Transverse colon (tissue), 4 donors: Measurements from ENCODE around the gene ZNF653.

Experiments
- POLR2AphosphoS5 ChIP-seq, 3 donors: sonication (generic); formaldehyde crosslinking; IDR thresholded peaks; one replicate each; pipeline ENCODE4 v1.6.1; 2016; ENCODE audit warnings: antibody characterized with exemption in 3 of 3
- TF ChIP-seq, protein P1 (sequence below), 5 experiments: fragments of 200-600 bp in 3 of 5; fragments of 450-650 bp in 2 of 5; sonication (generic) in 3 of 5; IDR thresholded peaks; 1 replicate in 2 of 5; 2 replicates in 3 of 5; pipeline ENCODE4 v1.5.1; 2016 to 2017; ENCODE audit warnings: antibody characterized with exemption in 5 of 5, inconsistent platforms in 3 of 5, mild to moderate bottlenecking in 2 of 5, moderate library complexity in 1 of 5

DNA sequence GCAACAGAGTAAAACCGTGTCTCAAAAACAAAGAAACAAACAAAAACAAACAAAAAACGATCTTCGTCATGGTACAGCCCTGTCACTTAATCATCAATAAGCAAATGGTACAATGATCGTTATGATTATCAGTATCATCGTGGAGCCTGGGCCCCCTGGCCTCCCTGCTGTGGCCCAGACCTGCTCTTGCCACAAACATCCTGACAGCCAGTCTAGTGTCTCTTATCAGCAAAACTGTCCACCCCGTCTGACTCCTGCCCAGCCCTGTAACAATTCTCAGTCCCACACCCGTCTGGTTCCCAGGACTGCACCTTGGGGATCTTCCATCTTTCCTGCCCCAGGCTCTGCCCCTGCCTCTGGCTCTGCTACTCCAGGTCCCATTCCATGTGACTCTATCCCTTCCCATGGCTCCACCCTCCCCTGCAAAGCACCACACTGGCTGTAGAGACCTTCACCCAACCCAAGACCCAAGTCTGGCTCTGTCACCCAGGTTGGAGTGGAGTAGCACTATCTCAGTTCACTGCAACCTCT, 5.7 kb downstream of the ZNF653 start:
- TF ChIP-seq, protein P1, sequence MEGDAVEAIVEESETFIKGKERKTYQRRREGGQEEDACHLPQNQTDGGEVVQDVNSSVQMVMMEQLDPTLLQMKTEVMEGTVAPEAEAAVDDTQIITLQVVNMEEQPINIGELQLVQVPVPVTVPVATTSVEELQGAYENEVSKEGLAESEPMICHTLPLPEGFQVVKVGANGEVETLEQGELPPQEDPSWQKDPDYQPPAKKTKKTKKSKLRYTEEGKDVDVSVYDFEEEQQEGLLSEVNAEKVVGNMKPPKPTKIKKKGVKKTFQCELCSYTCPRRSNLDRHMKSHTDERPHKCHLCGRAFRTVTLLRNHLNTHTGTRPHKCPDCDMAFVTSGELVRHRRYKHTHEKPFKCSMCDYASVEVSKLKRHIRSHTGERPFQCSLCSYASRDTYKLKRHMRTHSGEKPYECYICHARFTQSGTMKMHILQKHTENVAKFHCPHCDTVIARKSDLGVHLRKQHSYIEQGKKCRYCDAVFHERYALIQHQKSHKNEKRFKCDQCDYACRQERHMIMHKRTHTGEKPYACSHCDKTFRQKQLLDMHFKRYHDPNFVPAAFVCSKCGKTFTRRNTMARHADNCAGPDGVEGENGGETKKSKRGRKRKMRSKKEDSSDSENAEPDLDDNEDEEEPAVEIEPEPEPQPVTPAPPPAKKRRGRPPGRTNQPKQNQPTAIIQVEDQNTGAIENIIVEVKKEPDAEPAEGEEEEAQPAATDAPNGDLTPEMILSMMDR (IDR thresholded peaks at IDR 0.05) = no peak
- TF ChIP-seq POLR2AphosphoS5 (IDR thresholded peaks at IDR 0.05) = no peak
